Osteoblast (primary cell): ENCODE measurements around the gene RGS16. TPM values are rescaled to one million over a fixed set of nuclear protein-coding genes. Genes with fewer than 3 reads are reported as not detected.

Experiments
- DNase-seq: peaks from one replicate; pipeline ENCODE4 v3.0.0; 2011; ENCODE audit warnings: low spot score, mixed read lengths; ENCODE audit not compliant: insufficient read length; ENCODE audit errors: missing footprints
- H2AFZ ChIP-seq: 2 replicates; pipeline ENCODE4 v1.6.0; 2011; ENCODE audit warnings: mild to moderate bottlenecking, low read length
- H3K27ac ChIP-seq: 2 replicates; pipeline ENCODE4 v1.5.1; 2011; ENCODE audit warnings: mild to moderate bottlenecking, low read depth, low read length, moderate library complexity
- H3K27me3 ChIP-seq: 2 replicates; pipeline ENCODE4 v1.6.0; 2012; ENCODE audit warnings: mild to moderate bottlenecking, control low read depth, inconsistent platforms, low read length, moderate library complexity; ENCODE audit not compliant: insufficient read depth
- H3K36me3 ChIP-seq: 2 replicates; pipeline ENCODE4 v1.5.1; 2011; ENCODE audit warnings: mild to moderate bottlenecking, low read length, control low read depth, moderate library complexity; ENCODE audit not compliant: insufficient read depth
- H3K4me1 ChIP-seq: 2 replicates; pipeline ENCODE4 v1.5.1; 2011; ENCODE audit warnings: mild to moderate bottlenecking, low read length, control low read depth, moderate library complexity; ENCODE audit not compliant: insufficient read depth
- H3K4me2 ChIP-seq: 2 replicates; pipeline ENCODE4 v1.6.0; 2011; ENCODE audit warnings: mild to moderate bottlenecking, low read length; ENCODE audit not compliant: insufficient read depth
- H3K4me3 ChIP-seq: fragments of 200-600 bp; sonication (generic); 3 replicates; pipeline ENCODE4 v1.5.1; 2012; ENCODE audit warnings: mild to moderate bottlenecking, low read length, inconsistent platforms; ENCODE audit not compliant: insufficient read depth
- H3K79me2 ChIP-seq: 2 replicates; pipeline ENCODE4 v1.6.0; 2012; ENCODE audit warnings: mild to moderate bottlenecking, low read length, control low read depth, inconsistent platforms; ENCODE audit not compliant: insufficient read depth
- H3K9me3 ChIP-seq: 2 replicates; pipeline ENCODE4 v1.5.1; 2011; ENCODE audit warnings: low read depth, low read length, control low read depth
- H4K20me1 ChIP-seq: 2 replicates; pipeline ENCODE4 v1.6.0; 2012; ENCODE audit warnings: mild to moderate bottlenecking, low read length, control low read depth; ENCODE audit not compliant: insufficient read depth
- CTCF ChIP-seq: IDR thresholded peaks from 2 replicates; pipeline ENCODE4 v1.5.1; 2011; ENCODE audit warnings: mild to moderate bottlenecking, low read depth, low read length, moderate library complexity; ENCODE audit errors: extremely low read depth
- total RNA-seq: library from RNA; depleted of rRNA; stranded (reverse); fragments of >200 nt; gene quantifications from 2 replicates; pipeline ENCODE4 v1.2.3, GENCODE V29; 2012

RGS16 gene
- total RNA-seq, 1 donor = under 0.01 TPM

DNA sequence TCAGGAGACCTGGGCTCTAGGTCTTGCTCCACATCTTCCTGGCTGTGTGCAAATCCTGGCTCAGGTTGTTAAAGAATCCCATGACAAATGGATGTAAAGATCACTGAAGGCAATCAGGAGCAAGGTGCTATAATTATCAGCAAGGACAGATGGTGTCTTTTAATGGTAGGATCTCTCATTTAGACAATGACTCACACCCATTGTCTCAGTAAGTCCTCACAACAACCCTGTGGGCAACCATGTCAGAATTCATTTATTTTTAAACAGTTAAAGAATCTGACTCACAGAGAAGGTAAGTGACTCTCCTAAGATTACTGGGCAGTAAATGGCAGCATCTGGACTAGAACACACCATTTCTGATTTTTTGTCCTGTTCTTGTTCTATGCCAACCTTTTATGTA lies 47.9 kb downstream of the RGS16 start:
- peaks cover 2% of the 10 kb centered on the region for H3K9me3 ChIP-seq
- no peak overlapping the region for H2AFZ ChIP-seq
- H3K4me2 ChIP-seq = no peak overlapping the region
- no peaks in the 10 kb centered on the region for H3K79me2 ChIP-seq
- DNase-seq = no peak
- no peaks in the 10 kb centered on the region for H3K36me3 ChIP-seq
- H3K27me3 ChIP-seq = no peaks in the 10 kb centered on the region
- H4K20me1 ChIP-seq = no peaks in the 10 kb centered on the region
- H3K4me3 ChIP-seq = no peak overlapping the region
- no peak overlapping the region for H3K27ac ChIP-seq
- no peaks in the 10 kb centered on the region for H3K4me1 ChIP-seq
- no peak for TF ChIP-seq CTCF

DNA sequence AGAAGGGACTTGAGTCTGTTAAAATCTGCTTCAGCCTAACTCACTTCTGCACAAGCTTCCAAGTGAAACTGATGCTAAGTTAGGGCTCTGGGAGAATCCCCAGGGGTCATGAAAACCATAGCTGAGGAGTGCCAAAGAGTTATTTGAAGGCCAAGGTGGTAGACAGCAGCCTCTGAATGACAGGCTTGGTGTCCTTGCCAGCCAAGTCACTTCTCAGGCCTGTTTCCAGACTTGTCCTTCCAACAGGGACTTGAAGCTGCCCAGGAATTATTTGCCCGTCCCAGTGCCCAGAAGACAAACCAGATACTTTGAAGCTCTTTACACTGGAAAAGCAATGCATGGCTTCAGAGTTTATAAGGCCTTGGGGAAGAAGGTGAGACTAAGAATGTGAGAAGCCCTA lies 48.7 kb downstream of the RGS16 start:
- Histone ChIP-seq H3K4me2 (no peak overlapping the region), H3K27me3 (no peaks in the 10 kb centered on the region), H3K4me3 (no peak overlapping the region), H3K27ac (no peak overlapping the region), H4K20me1 (no peaks in the 10 kb centered on the region), H3K9me3 (peaks cover 2% of the 10 kb centered on the region), H2AFZ (no peak overlapping the region), H3K36me3 (no peaks in the 10 kb centered on the region), H3K4me1 (no peaks in the 10 kb centered on the region), H3K79me2 (no peaks in the 10 kb centered on the region)
- TF ChIP-seq CTCF = no peak
- no peak for DNase-seq

GRCh38 chr1:182552527-182552926 lies 51.7 kb downstream of the RGS16 start:
- no peaks in the 10 kb centered on the region for H3K79me2 ChIP-seq
- H3K36me3 ChIP-seq = no peaks in the 10 kb centered on the region
- no peaks in the 10 kb centered on the region for H3K4me1 ChIP-seq
- no peaks in the 10 kb centered on the region for H3K27me3 ChIP-seq
- no peak overlapping the region for H3K4me3 ChIP-seq
- H3K9me3 ChIP-seq = peaks cover 2% of the 10 kb centered on the region
- H3K4me2 ChIP-seq = no peak overlapping the region
- H2AFZ ChIP-seq = no peak overlapping the region
- no peak for TF ChIP-seq CTCF
- no peak for DNase-seq
- no peaks in the 10 kb centered on the region for H4K20me1 ChIP-seq
- H3K27ac ChIP-seq = no peak overlapping the region

DNA sequence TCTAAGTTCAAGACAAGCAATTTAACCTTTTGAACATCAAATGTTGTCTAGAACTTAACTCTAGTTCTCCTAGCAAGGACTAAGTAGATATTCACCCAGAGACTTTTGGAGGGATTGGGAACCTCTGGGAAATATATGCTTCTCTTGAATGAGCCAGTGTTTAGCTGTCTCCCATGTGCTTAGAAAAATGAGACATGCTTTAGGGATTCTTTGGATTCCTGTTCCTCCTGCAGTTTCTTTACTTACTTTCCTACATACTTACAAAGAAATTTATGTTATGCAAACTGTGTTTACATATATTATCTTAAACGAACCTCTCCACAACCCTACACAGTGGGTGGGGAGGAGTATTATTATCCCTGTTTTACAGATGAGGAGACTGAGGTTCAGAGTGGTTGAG lies 54.4 kb downstream of the RGS16 start:
- Histone ChIP-seq H3K4me2 (no peak overlapping the region), H2AFZ (no peak overlapping the region), H3K4me1 (no peaks in the 10 kb centered on the region), H4K20me1 (no peaks in the 10 kb centered on the region), H3K79me2 (no peaks in the 10 kb centered on the region), H3K4me3 (no peak overlapping the region), H3K27me3 (no peaks in the 10 kb centered on the region), H3K36me3 (no peaks in the 10 kb centered on the region), H3K9me3 (peaks cover 2% of the 10 kb centered on the region), H3K27ac (no peak overlapping the region)
- DNase-seq = no peak
- TF ChIP-seq CTCF = no peak
